ENCODE data around the gene INHA.

INHA gene

GRCh38 chr2:219613461-219614070 lies 41.5 kb downstream of the INHA start:
- no peak for DNase-seq

- no peak for DNase-seq
Measured at GRCh38 chr2:219614076-219614860, 42.2 kb downstream of the INHA start.

- DNase-seq: no peak
Measured at GRCh38 chr2:219615036-219615435, 42.9 kb downstream of the INHA start.

- no peak for DNase-seq
Measured at GRCh38 chr2:219615894-219616293, 43.8 kb downstream of the INHA start.

GRCh38 chr2:219616550-219616949 lies 44.4 kb downstream of the INHA start:
- no peak for DNase-seq

- DNase-seq: no peak
Measured at GRCh38 chr2:219618733-219619122, 46.6 kb downstream of the INHA start.

GRCh38 chr2:219619235-219619634 lies 47.1 kb downstream of the INHA start:
- no peak for DNase-seq

- no peak for DNase-seq
Measured at GRCh38 chr2:219620546-219620945, 48.4 kb downstream of the INHA start.

GRCh38 chr2:219621935-219622334 lies 49.8 kb downstream of the INHA start:
- DNase-seq: no peak

GRCh38 chr2:219622472-219622871 lies 50.4 kb downstream of the INHA start:
- DNase-seq: no peak

GRCh38 chr2:219624565-219624964 lies 52.5 kb downstream of the INHA start:
- DNase-seq: no peak

GRCh38 chr2:219625179-219625578 lies 53.1 kb downstream of the INHA start:
- DNase-seq: no peak

All from SW 1271 (cell line).